GM21576 (cell line): ENCODE measurements around the gene TMOD2.
"Not testable (repeated sequence)": the region's sequence is repeated elsewhere in the genome, so short reads cannot be mapped to it uniquely, and the experiment has no call there.

Experiments used
- ATAC-seq: cut with Tn5 transposase; IDR thresholded peaks from one replicate; pipeline ENCODE4 v1.9.1; 2021; ENCODE audit warnings: mild to moderate bottlenecking, moderate library complexity; ENCODE audit not compliant: unreplicated experiment

TMOD2 gene

DNA sequence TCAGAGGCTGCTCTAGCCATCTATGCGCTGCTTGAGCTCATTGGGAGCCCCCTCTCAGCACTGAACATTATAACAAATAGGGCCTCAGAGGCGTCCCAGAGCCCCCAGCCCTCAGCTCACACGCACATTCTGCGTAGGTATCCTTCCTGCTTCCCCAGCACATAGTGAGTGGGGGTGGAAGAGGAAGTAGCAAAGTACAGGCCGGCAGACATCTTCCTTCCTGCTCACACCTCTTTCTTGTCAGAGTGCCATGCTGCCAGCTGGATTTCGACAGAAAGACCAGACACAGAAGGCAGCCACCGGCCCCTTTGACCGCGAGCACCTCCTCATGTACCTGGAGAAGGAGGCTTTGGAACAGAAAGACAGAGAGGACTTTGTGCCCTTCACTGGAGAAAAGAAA, 16.6 kb downstream of the TMOD2 start:
- no peak for ATAC-seq

DNA sequence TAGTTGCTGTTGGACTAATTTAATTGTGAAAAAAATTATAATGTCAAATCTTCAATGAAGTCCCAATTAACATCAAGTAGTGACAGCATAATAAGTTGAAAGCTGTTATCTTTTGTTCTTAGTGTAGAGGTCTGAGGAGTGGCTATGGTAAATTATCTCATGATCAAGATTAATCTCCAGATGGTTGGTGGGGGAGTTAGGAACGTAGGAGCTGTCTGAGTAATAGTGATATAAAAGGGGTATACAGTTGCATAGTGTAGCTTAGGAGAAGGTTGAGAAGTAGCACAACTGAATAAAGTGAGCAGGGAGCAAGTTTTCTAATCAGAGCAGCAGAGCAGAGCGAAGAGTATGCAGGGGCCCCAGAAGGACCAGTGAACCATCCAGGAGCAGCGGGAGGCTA, 19.5 kb downstream of the TMOD2 start:
- no peak for ATAC-seq

DNA sequence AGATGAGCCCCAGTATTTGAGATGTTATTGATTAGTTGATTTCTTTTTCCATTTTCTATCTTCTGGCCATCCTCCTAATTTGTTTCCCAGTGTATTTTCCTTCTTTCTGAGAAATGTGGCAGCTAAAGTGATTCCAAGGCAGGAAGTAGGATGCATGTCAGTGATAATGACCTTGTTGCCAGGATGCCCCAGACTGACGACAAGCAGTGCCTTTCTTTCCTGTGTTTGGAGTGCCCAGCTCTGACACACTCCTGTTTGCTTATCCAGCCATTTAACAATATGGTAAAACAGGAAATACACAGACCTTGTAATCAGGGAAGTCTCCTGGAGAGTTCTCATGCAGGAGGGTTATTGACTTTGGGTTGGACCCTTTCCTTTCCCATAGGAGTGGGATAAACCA, 20.4 kb downstream of the TMOD2 start:
- ATAC-seq = no peak

DNA sequence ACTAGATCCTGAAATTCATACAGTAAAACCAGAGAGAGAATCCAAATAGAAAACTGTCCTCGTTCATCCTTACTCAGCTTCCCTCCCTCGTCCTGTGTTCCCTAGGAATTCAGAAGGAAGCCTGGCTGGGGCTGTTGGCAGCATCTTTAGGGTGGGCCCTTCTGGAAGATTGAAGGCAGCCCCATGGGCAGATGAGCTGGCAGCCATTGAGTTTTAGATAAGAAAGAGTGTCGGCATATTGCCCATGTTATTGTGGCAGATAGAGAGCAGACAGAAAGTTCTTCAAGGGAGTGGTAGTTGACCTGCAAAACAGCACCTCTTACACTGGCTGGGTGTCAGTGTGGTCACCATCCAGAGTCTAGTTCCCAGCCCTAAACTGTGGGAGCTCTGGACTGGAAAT, 23.5 kb downstream of the TMOD2 start:
- ATAC-seq = no peak

DNA sequence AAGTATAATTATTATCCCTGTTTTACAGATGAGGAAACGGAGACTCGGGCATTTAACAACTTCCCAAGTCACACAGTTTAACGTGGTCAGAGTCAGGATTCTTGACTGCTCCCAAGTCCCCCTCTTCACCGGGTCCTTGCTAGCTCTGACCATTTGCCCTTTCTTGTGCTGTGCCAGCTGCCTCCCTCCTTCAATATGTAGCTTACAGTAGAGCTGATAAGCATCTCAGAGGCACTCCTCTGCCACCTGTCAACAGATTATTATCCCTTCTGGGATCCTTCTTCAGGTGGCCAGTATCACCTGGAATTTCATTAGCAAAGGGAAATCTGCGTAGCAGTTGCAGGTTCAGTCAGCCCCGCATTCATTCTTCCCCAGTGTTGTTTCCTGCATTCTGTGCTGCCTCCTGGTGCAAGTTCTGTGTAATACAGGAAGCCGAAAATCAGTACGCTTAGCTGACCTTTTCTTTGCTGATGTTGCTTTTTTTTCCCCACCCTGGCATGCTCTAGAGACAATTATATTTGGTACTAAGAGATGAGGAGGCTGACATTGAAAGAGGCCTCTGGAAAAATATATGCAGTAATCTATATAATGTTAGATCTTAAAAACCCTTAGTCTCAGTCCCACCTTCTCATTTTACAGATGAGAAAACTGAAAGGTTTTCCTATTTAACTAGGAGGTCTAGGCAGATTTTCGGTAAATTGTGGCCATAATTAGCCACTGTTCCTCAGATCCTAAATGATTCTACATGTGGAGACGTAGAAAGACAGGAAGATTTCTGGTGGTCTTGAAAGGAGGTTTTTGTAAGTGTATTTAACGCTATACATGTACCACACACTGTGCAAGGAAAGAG, 24.8 kb downstream of the TMOD2 start:
- ATAC-seq = no peak

DNA sequence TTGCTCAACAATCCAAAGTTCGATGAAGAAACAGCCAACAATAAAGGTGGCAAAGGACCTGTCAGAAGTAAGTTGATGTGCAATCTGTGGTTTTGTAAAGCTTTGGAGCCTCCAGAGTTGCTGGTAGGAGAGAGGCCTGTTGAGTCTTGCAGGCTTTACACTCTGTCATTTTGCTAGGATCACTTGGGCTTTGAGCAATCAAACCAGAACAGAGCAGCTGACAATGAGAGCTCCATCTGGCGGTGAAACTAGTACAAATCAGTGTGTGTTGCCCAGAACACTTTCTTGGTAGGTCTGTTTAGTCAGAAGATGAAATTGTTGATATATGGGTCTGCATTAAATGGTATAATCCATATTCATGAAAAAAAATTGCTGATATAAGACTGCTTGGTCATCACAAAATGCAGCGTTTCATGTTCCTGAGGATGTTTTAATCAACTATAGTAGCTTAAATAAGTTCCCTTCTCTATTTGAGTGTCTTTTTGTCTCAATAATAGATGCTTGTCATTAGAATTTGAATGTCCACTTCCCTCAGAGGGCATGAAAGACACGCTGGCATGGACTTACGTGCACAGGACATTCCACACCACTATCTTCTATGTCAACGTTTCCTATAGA, 25.7 kb downstream of the TMOD2 start:
- ATAC-seq = no peak

DNA sequence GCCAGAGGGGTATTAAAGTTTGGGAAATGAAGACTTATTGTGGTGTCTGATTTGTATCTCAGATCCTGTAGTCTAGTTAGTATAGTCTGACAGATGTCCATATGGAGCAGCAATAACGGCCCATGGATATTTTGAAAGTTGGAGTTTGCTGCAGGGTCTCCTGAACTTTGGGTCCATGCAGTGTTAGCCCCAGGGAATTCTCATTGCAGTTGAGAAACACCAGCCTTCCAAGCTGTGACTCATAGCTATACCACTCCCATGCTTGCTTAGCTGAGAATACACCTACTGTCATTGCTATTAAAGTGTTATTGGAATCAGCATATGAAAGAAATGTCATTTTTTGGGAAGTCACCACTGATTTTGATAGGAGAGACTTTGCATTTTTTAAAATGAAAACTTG, 29.2 kb downstream of the TMOD2 start:
- no peak for ATAC-seq

DNA sequence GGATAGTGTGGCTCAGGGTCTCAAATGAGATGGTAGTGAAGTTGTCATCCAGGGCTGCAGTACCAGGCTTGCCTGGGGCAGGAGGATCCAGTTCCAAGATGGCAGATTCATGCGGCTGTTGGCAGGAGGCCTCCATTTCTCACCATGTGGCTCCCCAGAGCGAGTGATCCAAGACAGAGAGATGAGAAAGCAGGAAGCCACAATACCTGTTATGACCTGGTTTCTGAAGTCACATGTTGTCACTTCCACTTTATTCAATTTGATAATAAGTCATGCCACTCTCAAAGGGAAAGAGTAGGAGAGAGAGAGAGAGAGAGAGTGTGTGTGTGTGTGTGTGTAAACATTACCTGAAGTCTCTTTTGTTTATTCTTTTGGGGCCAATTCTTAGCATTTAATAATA, 30.1 kb downstream of the TMOD2 start:
- no peak for ATAC-seq

DNA sequence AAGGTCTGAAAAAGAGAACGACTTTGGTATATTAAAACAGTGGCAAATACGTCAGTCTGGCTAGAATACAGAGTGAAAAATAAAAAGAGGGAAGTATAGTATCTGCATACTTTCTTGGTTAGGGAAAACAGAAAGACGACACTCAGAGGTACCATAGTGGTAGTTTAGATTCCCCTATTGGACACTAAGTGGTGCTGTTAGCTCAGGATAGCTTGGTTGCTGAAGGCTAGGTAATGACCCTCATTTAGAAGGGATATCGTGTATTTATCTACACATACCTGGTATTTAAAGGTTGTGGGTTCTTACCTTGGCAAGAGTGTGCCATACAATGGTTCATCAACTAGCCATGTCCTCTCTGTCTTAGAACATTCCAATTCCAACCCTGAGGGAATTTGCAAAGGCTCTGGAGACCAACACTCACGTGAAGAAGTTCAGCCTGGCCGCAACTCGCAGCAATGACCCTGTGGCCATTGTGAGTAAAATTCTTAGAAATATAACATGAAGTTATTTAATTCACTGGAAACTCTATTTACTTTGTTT, 31.0 kb downstream of the TMOD2 start:
- no peak for ATAC-seq

DNA sequence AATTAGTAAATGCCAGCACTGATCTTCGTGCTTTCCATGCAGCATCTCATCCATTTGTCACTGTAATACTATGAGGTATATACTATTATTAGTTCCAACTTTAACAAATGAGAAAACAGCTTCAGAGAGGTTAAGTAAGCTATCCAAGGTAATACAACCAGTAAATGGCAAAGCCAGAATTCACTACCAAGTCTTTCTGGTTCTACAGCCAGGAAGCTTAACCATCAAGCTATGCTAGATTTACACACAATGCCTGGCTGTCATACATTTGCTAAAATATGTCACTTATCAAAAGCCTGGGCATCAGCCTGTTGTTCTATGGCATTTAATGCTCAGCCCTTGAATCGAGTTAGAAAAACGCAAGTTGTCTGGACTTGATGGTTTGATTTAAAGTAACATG, 32.6 kb downstream of the TMOD2 start:
- ATAC-seq = no peak

DNA sequence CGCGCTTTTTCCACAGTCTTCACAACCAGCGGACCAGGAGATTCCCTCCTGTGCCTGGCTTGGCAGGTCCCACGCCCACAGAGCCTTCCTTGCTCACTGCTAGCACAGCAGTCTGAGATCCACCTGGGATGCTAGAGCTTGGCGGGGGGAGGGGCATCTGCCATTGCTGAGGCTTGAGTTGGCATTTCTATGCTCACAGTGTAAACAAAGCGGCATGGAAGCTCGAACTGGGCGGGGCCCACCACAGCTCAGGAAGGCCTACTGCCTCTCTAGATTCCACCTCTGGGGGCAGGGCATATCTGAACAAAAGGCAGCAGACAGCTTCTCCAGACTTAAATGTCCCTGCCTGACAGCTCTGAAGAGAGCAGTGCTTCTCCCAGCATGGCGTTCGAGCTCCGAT, 35.7 kb downstream of the TMOD2 start:
- ATAC-seq = not testable (repeated sequence)

DNA sequence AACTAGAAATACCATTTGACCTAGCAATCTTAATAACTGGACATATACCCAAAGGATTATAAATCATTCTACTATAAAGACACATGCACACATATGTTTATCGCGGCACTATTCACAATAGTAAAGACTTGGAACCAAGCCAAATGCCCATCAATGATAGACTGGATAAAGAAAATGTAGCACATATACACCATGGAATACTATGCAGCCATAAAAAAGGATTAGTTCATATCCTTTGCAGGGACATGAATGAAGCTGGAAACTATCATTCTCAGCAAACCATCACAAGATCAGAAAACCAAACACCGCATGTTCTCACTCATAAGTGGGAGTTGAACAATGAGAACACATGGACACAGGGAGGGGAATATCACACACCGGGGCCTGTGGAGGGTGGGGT, 41.1 kb downstream of the TMOD2 start:
- ATAC-seq = not testable (repeated sequence)

DNA sequence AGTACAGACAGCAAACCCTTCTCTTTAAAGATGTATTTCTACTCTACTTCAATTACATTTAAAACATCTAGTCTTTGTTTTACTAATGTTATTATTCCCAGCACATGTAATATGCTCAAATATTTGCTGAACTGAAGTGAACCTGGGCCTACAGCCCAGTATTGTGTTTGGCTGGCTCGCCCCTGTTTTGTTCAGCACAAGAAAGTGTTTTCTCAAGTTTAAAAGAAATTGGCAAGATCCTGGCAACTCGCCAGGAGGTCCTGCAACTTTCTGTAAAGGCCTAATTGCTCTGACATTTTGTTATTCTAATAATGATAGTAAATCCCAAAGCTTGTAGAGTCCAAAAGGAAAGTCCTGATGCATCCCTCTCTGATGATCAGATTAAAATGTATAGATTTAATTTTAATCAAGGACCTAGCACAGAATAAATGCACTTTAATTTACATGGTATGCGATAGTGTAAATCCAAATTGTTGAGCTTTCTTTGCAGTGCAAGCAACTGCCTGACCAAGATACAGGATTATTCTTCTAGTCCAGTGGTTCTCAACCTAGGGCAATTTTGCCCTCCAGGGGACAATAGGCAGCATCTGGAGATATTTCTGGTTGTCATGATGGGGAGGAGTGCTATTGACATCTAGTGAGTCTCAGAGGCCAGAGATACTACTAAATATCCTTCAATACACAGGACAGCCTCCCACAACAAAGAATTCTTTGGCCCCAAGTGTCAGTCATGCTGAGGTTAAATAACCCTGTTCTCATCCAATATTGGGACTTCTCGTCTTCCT, 42.3 kb downstream of the TMOD2 start:
- ATAC-seq = no peak

DNA sequence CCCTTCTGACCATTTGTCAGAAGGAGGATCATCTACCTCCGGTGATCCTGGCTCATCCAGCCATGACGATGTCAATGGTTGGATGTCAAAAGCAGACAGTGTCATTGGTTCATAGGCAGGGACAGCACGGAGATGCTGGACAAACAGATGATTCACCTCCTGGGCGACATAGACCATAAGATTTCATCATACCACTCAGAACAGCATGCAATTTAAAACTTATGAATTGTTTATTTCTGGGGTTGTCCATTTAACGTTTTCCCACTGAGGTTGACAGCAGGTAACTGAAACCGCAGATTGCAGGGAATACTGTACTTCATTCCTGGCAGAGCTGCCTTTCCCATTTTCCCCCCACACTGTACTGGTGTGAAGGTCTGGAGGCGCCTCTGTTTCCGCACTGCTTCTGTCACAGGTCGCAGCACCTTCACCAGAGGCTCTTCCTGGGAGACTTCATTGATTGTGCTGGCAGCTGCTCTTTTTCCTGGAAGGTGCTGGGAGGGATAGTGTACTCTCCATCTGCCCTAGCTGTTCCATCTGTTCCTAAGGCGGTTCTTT, 45.5 kb downstream of the TMOD2 start:
- ATAC-seq = no peak

DNA sequence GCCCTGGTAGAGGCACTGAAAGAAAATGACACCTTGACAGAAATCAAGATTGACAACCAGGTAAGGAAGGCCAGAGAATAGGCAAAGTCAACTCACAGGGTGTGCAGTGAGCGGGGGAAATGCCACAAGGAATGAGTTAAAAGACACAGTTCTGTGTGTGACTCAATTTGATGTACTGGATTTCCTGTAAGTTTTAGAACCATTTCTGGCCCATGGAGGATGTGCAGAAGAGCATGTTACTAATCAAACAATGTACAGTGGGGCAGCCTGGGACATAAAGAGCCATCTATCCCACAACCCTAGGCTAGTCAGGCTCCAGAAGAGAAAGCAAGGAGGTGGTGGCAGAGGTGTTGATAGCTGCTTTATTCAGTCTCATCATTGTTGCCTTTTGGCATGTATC, 46.9 kb downstream of the TMOD2 start:
- no peak for ATAC-seq

DNA sequence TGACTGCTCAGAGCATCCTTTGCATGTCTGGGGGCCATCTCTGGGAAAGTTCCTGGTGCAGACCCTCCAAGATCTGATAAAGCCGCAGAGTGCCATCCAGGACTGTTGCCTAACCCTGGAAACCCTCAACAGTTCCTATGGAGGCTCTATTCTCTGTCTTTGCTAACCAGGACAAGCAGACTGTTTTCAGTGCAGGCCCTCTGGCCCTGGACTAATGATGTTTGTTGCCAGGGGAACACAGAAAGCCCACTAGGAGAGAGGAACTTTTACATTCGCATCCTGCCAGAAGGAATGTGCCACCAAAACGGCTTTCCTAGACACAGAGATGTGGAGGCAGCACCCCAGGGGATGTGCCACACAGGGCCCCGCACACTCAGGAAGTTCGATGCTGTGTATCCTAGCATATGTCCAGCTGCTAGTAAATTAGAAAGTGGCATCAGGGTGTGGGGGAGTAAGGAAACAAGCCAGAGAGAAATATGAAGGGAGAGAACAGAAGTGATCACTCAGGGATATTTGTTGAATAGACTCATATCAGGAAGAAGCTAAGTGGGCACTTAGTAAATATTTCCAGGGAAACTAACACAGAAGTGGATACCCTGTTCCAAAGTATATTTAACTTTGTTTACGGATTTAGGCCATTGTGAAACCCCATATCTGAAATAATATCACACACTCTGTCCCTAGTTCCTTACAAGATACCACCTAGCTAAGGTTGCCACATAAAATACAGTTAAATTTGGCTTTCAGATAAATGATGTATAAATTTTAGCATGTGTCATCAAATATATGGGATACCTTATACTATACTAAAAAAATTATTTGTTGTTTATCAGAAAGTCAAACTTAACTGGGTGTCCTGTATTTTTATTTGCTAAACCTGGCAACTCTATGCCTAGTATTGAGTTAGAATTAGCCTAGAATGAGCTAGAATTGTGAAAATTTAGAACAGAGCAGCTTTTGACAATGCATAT, 48.2 kb downstream of the TMOD2 start:
- no peak for ATAC-seq

DNA sequence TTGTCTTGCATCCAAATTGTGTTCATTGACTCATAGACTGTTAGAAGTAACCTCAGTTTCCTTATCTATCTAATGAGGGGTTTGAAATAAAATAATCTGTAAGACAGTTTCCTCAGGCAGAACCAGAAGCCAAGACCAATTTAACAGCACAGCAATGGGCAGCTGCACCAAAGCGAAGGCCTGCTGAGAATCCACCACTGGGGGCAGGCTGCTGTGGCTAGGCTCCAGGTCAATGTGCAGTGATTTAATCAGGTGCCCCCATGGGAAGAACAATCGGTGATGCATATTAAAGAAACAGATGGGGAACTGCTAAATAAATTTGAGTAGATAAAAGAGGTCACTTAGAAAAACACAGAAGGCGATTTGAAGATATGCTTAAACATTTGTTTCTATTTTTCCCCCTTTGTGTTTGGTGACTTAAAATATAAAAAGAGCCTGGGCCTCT, 50.0 kb downstream of the TMOD2 start:
- no peak for ATAC-seq

DNA sequence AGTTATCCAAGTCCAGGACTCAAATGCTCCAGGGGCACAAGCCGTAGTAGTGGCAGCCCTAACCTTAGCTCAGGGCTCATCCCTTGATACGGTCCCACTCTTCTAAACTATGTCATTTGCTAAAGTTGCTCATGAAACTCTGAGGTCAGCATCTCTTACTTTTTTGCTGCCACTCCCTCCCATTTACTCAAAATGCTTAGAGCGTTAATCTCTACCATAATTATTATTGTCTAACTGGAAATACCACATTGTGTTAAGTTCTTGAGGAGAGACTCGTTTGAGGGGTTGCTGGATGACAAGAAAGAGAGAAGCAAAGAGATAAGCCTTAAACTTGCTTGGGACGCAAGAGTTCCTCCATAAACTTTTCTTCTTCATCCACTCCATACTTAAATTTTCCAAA, 51.2 kb downstream of the TMOD2 start:
- no peak for ATAC-seq

DNA sequence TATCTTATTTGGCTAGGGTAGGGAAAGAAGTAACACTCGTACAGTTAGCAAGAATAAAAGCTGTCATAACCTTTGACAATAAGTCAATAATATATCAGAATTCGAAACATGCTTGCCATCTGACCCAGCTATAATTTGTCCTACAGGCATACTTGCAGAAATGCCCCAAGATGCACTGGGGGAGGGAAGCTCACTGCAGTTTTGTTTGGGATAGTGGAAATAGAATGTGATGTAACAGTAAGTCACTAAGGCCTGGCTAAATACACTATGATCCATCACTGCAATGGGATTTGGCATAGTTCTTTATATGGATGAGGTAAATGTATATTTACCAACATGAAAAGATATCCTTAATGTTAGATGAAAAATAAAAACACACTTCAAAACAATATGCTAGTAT, 52.6 kb downstream of the TMOD2 start:
- no peak for ATAC-seq

DNA sequence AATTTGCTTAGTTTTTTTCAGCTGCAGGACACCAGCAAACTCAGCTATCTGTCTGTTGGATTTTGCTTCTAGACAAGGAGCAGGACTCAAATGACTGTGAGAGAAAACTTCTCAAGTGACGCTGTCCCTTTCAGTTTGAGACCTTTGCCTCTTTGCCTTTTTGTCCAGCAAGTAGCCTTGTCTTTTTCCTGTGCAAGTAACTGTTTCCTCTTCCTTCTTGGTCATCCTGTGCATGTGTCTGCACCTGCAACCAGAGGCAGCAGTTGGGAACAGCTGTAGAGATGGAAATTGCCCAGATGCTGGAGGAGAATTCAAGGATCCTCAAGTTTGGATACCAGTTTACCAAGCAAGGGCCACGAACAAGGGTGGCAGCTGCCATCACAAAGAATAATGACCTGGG, 54.7 kb downstream of the TMOD2 start:
- no peak for ATAC-seq
